DLD1 (cell line): ENCODE results near the gene GTF2H2.
"Not testable (repeated sequence)": the region's sequence is repeated elsewhere in the genome, so short reads cannot be mapped to it uniquely, and the experiment has no call there.

Experiments
- in situ Hi-C: cut with HindIII; loops from 2 replicates; pipeline ENCODE4 v1.10.0; 2017; ENCODE audit warnings: low sequenced_read_pairs

Gene GTF2H2

DNA sequence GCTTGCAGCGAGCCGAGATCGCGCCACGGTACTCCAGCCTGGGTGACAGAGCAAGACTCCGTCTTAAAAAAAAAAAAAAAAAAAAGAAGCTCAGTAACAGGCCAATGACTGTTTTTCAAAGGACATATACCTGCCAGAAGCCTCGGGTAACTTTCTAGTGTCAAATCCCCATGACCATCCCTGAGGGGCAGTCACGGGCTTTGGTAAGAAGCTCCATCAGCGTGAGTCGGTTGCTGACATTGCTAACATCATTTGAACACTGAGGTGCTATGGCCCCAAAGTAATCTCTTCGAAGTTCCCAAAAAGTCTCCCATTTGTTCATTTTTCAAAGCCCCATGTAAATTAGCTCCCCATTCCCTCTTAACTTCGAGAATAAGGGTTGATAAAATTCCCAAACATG is 53.9 kb downstream of the GTF2H2 start:
- in situ Hi-C loops, result no loop called here

GRCh38 chr5:71011194-71011792 is 56.2 kb downstream of the GTF2H2 start:
- in situ Hi-C loops, result no loop called here

DNA sequence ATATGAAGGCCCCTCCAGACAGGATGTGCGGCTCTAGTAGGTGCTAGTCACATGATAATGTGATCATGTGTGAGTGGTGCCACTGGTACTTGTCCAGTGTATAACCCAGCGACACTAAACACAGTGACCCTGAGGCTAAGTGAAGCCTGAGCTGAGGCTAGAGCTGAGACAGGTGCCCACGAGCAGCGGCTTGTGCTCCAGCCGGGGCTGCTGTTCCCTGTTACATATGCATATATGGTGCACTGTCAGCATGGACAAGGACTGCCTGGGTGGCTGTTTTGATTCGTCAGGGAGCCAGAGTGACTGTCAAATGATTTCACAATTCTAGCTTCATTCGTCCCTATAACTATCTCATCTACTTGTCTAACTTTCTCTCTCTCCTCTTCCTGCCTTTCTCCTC is 60.5 kb downstream of the GTF2H2 start:
- in situ Hi-C loops, result not testable (repeated sequence)
